AG04450 (cell line): Measurements from ENCODE around the gene OR10A4. TPM values are rescaled to one million over a fixed set of nuclear protein-coding genes. Genes with fewer than 3 reads are reported as not detected.

ENCODE experiments used
- CTCF ChIA-PET: fragments of 300-600, 350-600 bp; formaldehyde crosslinking; extraction: SDS; loops from one replicate; lab custom pipeline; 2022; ENCODE audit warnings: antibody characterized with exemption, inconsistent platforms; lab: Charles Lee
- POLR2A ChIA-PET: fragments of 350-600 bp; formaldehyde crosslinking; extraction: SDS; loops from one replicate; lab custom pipeline; 2021; ENCODE audit warnings: antibody characterized with exemption, inconsistent platforms; lab: Yijun Ruan, JAX
- DNase-seq: peaks from one replicate; pipeline ENCODE4 v3.0.0-alpha.2; 2011; ENCODE audit warnings: low read depth, low spot score
- H3K27ac ChIP-seq: one replicate; pipeline ENCODE4 v1.5.1; 2012; ENCODE audit warnings: low read depth, low read length, control low read depth
- H3K27me3 ChIP-seq: one replicate; pipeline ENCODE4 v1.6.0; 2012; ENCODE audit warnings: low read length; ENCODE audit not compliant: control insufficient read depth, insufficient read depth
- H3K4me3 ChIP-seq: 2 replicates; pipeline ENCODE4 v1.5.1; 2011; ENCODE audit warnings: mild to moderate bottlenecking, low read depth, low read length, control low read depth
- H3K9me3 ChIP-seq: 2 replicates; pipeline ENCODE4 v1.5.1; 2012; ENCODE audit warnings: low read length; ENCODE audit not compliant: control insufficient read depth, insufficient read depth
- CTCF ChIP-seq: IDR thresholded peaks from 2 replicates; pipeline ENCODE4 v1.5.1; 2011; ENCODE audit warnings: low read depth, low read length, control low read depth, inconsistent platforms
- polyA plus RNA-seq: library from polyadenylated mRNA; depleted of rRNA; stranded (reverse); fragments of >200 nt; gene quantifications from 2 replicates; pipeline ENCODE4 v1.2.3, GENCODE V29; 2011

Gene OR10A4
- polyA plus RNA-seq, 1 experiment, result not detected

DNA sequence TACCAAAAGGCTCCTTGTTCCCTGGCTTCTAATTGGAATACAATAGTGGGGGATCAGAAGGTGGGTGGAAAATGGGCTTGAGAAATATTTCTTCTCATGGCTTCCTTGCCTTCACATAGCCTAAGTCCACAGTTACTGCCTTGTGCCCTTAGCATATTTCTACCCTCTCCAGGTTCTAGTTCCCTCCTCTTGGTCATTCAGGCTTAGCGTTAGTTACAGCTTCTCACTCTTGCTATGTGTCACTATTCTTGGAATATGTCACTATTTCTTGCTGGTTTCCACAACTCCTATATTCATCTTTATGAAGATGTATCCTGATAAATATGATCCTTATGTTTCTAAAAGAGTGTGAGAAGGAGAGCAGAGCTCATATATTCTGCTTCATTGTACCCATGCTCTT lies 13.4 kb downstream of the OR10A4 start:
- H3K27ac ChIP-seq, result no peak overlapping the region
- ChIA-PET POLR2A (no interaction called here), CTCF (interaction anchor here (1.6 kb wide), 1 partner anchor 77 kb away, joined by 6 read pairs; no protein-coding TSS in a partner anchor)
- TF ChIP-seq CTCF, result no peak
- H3K4me3 ChIP-seq, result no peak overlapping the region
- DNase-seq, result no peak
- no peaks in the 10 kb centered on the region for H3K27me3 ChIP-seq
- H3K9me3 ChIP-seq, result no peaks in the 10 kb centered on the region

- Histone ChIP-seq H3K27me3 (no peaks in the 10 kb centered on the region), H3K9me3 (no peaks in the 10 kb centered on the region), H3K4me3 (no peak within 1 kb of the TSS), H3K27ac (no peak within 1 kb of the TSS)
- no peak for TF ChIP-seq CTCF
- CTCF ChIA-PET, result no interaction called here
- DNase-seq, result no peak
- POLR2A ChIA-PET, result no interaction called here
Measured at GRCh38 chr11:6892400-6892799, 16.0 kb downstream of the OR10A4 start, which contains the start of gene OR2D2. Gene OR2D2 (minus strand): TSS chr11:6892500. CDS start chr11:6892500, 0 bp downstream.

GRCh38 chr11:6894097-6894496 lies 17.7 kb downstream of the OR10A4 start:
- POLR2A ChIA-PET, result no interaction called here
- CTCF ChIA-PET, result no interaction called here
- no peak overlapping the region for H3K27ac ChIP-seq
- no peak overlapping the region for H3K4me3 ChIP-seq
- no peaks in the 10 kb centered on the region for H3K27me3 ChIP-seq
- no peak for DNase-seq
- no peak for TF ChIP-seq CTCF
- no peaks in the 10 kb centered on the region for H3K9me3 ChIP-seq

DNA sequence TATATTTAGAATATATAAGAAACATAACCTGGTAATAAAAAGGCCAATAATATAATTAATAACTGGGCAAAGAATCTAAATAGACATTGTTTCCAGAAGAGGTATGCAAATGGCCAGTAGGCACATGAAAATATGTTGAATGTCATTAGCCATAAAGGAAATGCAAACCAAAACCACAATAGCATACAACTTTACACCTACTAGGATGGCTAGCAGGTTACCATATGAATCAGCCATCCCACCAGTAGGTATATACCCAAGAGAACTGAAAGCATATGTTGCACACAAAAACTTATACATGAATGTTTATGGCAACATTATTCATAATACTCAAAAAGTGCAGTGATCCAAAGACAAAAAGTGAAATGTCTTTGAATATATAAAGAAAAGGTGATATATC lies 18.6 kb downstream of the OR10A4 start:
- CTCF ChIA-PET, result no interaction called here
- Histone ChIP-seq H3K9me3 (no peaks in the 10 kb centered on the region), H3K27ac (no peak overlapping the region), H3K27me3 (no peaks in the 10 kb centered on the region), H3K4me3 (no peak overlapping the region)
- no peak for DNase-seq
- TF ChIP-seq CTCF, result no peak
- POLR2A ChIA-PET, result no interaction called here

- Histone ChIP-seq H3K27ac (no peak overlapping the region), H3K9me3 (no peaks in the 10 kb centered on the region), H3K27me3 (no peaks in the 10 kb centered on the region), H3K4me3 (no peak overlapping the region)
- POLR2A ChIA-PET, result no interaction called here
- no peak for DNase-seq
- CTCF ChIA-PET, result no interaction called here
- TF ChIP-seq CTCF, result no peak
Measured at GRCh38 chr11:6898911-6899310, 22.5 kb downstream of the OR10A4 start.
